K562 (cell line): ENCODE results near the gene IRF2BP2. TPM values are rescaled to one million over a fixed set of nuclear protein-coding genes. Genes with fewer than 3 reads are reported as not detected.

ENCODE experiments used
- ATF6 ChIP-seq: sonication (generic); formaldehyde crosslinking; IDR thresholded peaks from 2 replicates; pipeline ENCODE4 v1.4.0; 2020; ENCODE audit warnings: mild to moderate bottlenecking, missing genetic modification reagents
- ATF7 ChIP-seq: fragments of 450-650 bp; IDR thresholded peaks from 2 replicates; pipeline ENCODE4 v1.7.1; 2014; ENCODE audit warnings: mild to moderate bottlenecking, moderate library complexity
- CREB3L1 ChIP-seq: fragments of 450-650 bp; IDR thresholded peaks from 2 replicates; pipeline ENCODE4 v1.6.1; 2014; ENCODE audit warnings: low read depth, mild to moderate bottlenecking, moderate library complexity, borderline replicate concordance
- ELF2 ChIP-seq: fragments of 250-450 bp; sonication (Bioruptor Pico); IDR thresholded peaks from 2 replicates; pipeline ENCODE4 v1.5.0; 2021; ENCODE audit warnings: mild to moderate bottlenecking
- FOS ChIP-seq: IDR thresholded peaks from 3 replicates; pipeline ENCODE4 v1.6.1; 2011; ENCODE audit not compliant: insufficient read length; ENCODE audit errors: extremely low read depth
- FOXK2 ChIP-seq, 2 experiments: fragments of 450-650 bp; IDR thresholded peaks in 1 of 2; conservative IDR thresholded peaks in 1 of 2; 2 replicates each; pipeline ENCODE4 v1.6.1; 2016; ENCODE audit warnings: low read depth in 2 of 2, mild to moderate bottlenecking in 1 of 2
- GATAD2B ChIP-seq: fragments of 450-650 bp; IDR thresholded peaks from 2 replicates; pipeline ENCODE4 v1.6.1; 2017; ENCODE audit warnings: mild to moderate bottlenecking, borderline replicate concordance
- HIVEP1 ChIP-seq: fragments of 250-450 bp; sonication (Bioruptor Pico); IDR thresholded peaks from 2 replicates; pipeline ENCODE4 v1.4.0; 2020; ENCODE audit warnings: mild to moderate bottlenecking
- ILK ChIP-seq: fragments of 450-650 bp; IDR thresholded peaks from 2 replicates; pipeline ENCODE4 v1.6.1; 2016; ENCODE audit warnings: missing genetic modification characterization, low read depth, mild to moderate bottlenecking, missing compliant biosample characterization, moderate library complexity, borderline replicate concordance
- L3MBTL2 ChIP-seq: fragments of 450-650 bp; IDR thresholded peaks from 2 replicates; pipeline ENCODE4 v1.6.1; 2016; ENCODE audit warnings: mild to moderate bottlenecking, moderate library complexity
- MTA2 ChIP-seq: fragments of 450-650 bp; IDR thresholded peaks from 2 replicates; pipeline ENCODE4 v1.6.1; 2016; ENCODE audit warnings: low read depth
- TCF15 ChIP-seq: fragments of 250-450 bp; sonication (Bioruptor Pico); IDR thresholded peaks from 2 replicates; pipeline ENCODE4 v1.8.0; 2022; ENCODE audit warnings: moderate library complexity, mild to moderate bottlenecking, inconsistent platforms
- TCFL5 ChIP-seq: fragments of 250-450 bp; sonication (Bioruptor Pico); conservative IDR thresholded peaks from 2 replicates; pipeline ENCODE4 v1.6.1; 2021; ENCODE audit warnings: mild to moderate bottlenecking, moderate library complexity, matching md5 sums
- TRIM24 ChIP-seq, 2 experiments: fragments of 450-650 bp; IDR thresholded peaks; 2 replicates each; pipeline ENCODE4 v1.6.1; 2016
- ZBTB9 ChIP-seq: fragments of 450-650 bp; formaldehyde crosslinking; IDR thresholded peaks from 2 replicates; pipeline ENCODE4 v1.4.0; 2020; ENCODE audit warnings: mild to moderate bottlenecking, moderate library complexity
- polyA plus RNA-seq, 8 experiments: library from polyadenylated mRNA; depleted of rRNA in 4 of 8; stranded (reverse) in 5 of 8; unstranded in 3 of 8; fragments of >200 nt; fragmentation: Nextera tagmentation in 2 of 8; fragmentation: Illumina TruSeq in 1 of 8; extraction: Ambion mirVana in 2 of 8; extraction: Trizol in 1 of 8; gene quantifications; 2 replicates each; pipeline versions ENCODE4 v1.2.1 to v1.2.3, GENCODE V29; 2011 to 2014; ENCODE audit warnings: inconsistent platforms in 1 of 8, missing spikeins in 1 of 8
- total RNA-seq, 7 experiments: library from RNA; depleted of rRNA in 6 of 7; stranded (reverse); fragments of >200 nt in 6 of 7; fragmentation: Illumina TruSeq in 2 of 7; extraction: Trizol in 2 of 7; gene quantifications; 2 replicates each; pipeline versions ENCODE4 v1.2.1 to v1.2.3, GENCODE V29; 2011 to 2021; ENCODE audit warnings: low replicate concordance in 1 of 7
- TF ChIP-seq, protein P1 (sequence below): fragments of 450-650 bp; formaldehyde crosslinking; IDR thresholded peaks from 2 replicates; pipeline ENCODE4 v1.4.0; 2020; ENCODE audit warnings: mild to moderate bottlenecking, moderate library complexity
- TF ChIP-seq, protein P2 (sequence below): fragments of 450-650 bp; IDR thresholded peaks from 2 replicates; pipeline ENCODE4 v1.7.0; 2016; ENCODE audit warnings: borderline replicate concordance

IRF2BP2 gene
- total and polyA plus RNA-seq, 9 of the 15 experiments (the other 6 are each of a cell fraction or from before 2014, with no cell fraction given) = 7.7 to 68.6 (median 22.1) TPM

DNA sequence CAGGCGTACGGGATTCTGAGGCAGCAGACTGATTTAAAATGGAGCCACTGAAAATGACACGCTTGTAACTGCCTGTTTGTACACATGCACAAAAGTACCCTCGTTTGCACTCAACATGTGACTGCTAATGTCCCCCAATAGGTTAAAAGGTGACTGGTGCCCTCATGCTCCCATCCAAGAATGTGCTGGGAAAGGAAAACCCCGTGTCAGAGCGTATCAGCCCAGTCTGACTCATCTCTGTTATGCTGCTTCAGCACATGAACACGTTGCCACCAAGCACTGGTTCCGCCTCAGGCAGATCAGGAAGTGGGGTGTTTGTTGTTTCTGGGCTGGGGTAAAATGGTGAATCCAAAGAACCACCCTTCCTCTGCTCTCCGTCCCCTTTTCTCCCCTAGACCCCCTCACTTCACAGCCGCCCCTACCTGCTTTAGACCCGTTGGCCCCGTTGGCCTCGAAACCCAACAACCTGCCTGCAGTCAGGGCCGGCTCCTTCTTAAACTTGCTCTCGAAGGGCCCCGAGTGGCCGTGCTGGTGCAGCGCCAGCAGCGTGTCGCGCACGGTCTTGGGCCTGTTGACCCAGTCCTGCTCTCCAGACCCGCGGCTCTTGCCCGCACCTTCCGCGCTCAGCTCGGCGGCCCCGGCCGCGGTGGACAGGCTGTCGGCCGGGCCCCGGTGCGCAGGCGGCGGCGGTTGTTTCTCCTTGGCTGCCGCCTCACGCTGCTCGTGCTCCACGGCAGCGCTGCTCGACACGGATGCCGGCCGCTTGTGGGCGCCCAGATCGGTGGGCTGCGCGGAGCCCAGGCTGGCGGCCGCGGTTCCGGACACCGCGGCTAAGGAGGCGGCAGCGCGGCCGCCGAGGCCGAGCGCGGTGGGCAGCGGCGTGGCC, 1.7 kb downstream of the IRF2BP2 start (continued):
- TF ChIP-seq TRIM24 (IDR thresholded peaks at IDR 0.05) = no peak
- peak; percentile 51; the same call in 1 of the 2 replicates for TF ChIP-seq ELF2 (CRISPR knock-in tag)
- no peak for TF ChIP-seq ILK (tag)
- peak; percentile 88 for TF ChIP-seq ATF6 (CRISPR knock-in tag)
- TF ChIP-seq L3MBTL2 = peak; percentile 93
- TF ChIP-seq ATF7 = peak; percentile 71
- TF ChIP-seq FOS = peak; percentile 54
- peak; percentile 44; the same call in 1 of the 2 replicates for TF ChIP-seq ZBTB9
- TF ChIP-seq MTA2 = no peak; the same call in 1 of the 2 replicates
- TF ChIP-seq FOXK2 (conservative IDR thresholded peaks at IDR 0.05 in 1 of 2, IDR thresholded peaks at IDR 0.05 in 1 of 2; ENCODE audit: low read depth in 2 of 2) = peak; percentile 88 to 94
- TF ChIP-seq CREB3L1 = peak; percentile 55; the same call in 1 of the 2 replicates
- peak; percentile 61; the same call in 1 of the 2 replicates for TF ChIP-seq GATAD2B
- peak; percentile 14; the same call in 1 of the 2 replicates for TF ChIP-seq HIVEP1 (CRISPR knock-in tag)
- TF ChIP-seq TCF15 (CRISPR knock-in tag) = peak; percentile 9; the same call in 1 of the 2 replicates
- TF ChIP-seq, protein P1, sequence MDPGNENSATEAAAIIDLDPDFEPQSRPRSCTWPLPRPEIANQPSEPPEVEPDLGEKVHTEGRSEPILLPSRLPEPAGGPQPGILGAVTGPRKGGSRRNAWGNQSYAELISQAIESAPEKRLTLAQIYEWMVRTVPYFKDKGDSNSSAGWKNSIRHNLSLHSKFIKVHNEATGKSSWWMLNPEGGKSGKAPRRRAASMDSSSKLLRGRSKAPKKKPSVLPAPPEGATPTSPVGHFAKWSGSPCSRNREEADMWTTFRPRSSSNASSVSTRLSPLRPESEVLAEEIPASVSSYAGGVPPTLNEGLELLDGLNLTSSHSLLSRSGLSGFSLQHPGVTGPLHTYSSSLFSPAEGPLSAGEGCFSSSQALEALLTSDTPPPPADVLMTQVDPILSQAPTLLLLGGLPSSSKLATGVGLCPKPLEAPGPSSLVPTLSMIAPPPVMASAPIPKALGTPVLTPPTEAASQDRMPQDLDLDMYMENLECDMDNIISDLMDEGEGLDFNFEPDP = 0 out of 2 replicates have a peak, but pooled peaks have one; percentile 15
- TF ChIP-seq, protein P2, sequence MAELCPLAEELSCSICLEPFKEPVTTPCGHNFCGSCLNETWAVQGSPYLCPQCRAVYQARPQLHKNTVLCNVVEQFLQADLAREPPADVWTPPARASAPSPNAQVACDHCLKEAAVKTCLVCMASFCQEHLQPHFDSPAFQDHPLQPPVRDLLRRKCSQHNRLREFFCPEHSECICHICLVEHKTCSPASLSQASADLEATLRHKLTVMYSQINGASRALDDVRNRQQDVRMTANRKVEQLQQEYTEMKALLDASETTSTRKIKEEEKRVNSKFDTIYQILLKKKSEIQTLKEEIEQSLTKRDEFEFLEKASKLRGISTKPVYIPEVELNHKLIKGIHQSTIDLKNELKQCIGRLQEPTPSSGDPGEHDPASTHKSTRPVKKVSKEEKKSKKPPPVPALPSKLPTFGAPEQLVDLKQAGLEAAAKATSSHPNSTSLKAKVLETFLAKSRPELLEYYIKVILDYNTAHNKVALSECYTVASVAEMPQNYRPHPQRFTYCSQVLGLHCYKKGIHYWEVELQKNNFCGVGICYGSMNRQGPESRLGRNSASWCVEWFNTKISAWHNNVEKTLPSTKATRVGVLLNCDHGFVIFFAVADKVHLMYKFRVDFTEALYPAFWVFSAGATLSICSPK = no peak
- TF ChIP-seq TCFL5 (CRISPR knock-in tag) = peak; percentile 9; the same call in 1 of the 2 replicates
